ENCODE results near the gene PPAT.

- no peak for TF ChIP-seq POLR2A (IDR thresholded peaks at IDR 0.05)
- TF ChIP-seq CTCF (IDR thresholded peaks at IDR 0.05) = no peak
These were observed 14.9 kb upstream of the PPAT start for GRCh38 chr4:56450342-56450741.

Measured in esophagus squamous epithelium (tissue), 4 donors.